ENCODE data around the gene TMEM86B.

TMEM86B gene

GRCh38 chr19:55228403-55229031 is at the start of gene TMEM86B:
Gene TMEM86B (minus strand): TSS chr19:55228763. CDS start chr19:55228741, 22 bp downstream.
- DNase-seq: no peak

- no peak for DNase-seq
Observed at GRCh38 chr19:55277494-55277893, 48.9 kb upstream of the TMEM86B start.

- DNase-seq: no peak
Observed at GRCh38 chr19:55276720-55277430, 48.3 kb upstream of the TMEM86B start.

- DNase-seq: no peak
Observed at GRCh38 chr19:55275851-55276719, 47.5 kb upstream of the TMEM86B start.

GRCh38 chr19:55273978-55274707 is 45.6 kb upstream of the TMEM86B start:
- DNase-seq: no peak

GRCh38 chr19:55272142-55272541 is 43.6 kb upstream of the TMEM86B start:
- DNase-seq: no peak

GRCh38 chr19:55270172-55270942 is 41.8 kb upstream of the TMEM86B start:
- DNase-seq: no peak

GRCh38 chr19:55269299-55269698 is 40.7 kb upstream of the TMEM86B start:
- no peak for DNase-seq

GRCh38 chr19:55266840-55267239 is 38.3 kb upstream of the TMEM86B start:
- no peak for DNase-seq

GRCh38 chr19:55266404-55266803 is 37.8 kb upstream of the TMEM86B start:
- no peak for DNase-seq

GRCh38 chr19:55265723-55266386 is 37.3 kb upstream of the TMEM86B start:
- DNase-seq: no peak

- DNase-seq: no peak
Observed at GRCh38 chr19:55265173-55265572, 36.6 kb upstream of the TMEM86B start.

GRCh38 chr19:55264531-55264930 is 36.0 kb upstream of the TMEM86B start:
- no peak for DNase-seq

- DNase-seq: no peak
Observed at GRCh38 chr19:55262359-55262758, 33.8 kb upstream of the TMEM86B start.

GRCh38 chr19:55261671-55262126 is 33.1 kb upstream of the TMEM86B start:
- no peak for DNase-seq

GRCh38 chr19:55259540-55260210 is 31.1 kb upstream of the TMEM86B start:
- no peak for DNase-seq

GRCh38 chr19:55258828-55259539 is 30.4 kb upstream of the TMEM86B start, which contains the start of gene PPP6R1:
Gene PPP6R1 (minus strand): TSS chr19:55259017. CDS start chr19:55247103, 11,914 bp downstream.
- DNase-seq: peak; percentile 99

- no peak for DNase-seq
Observed at GRCh38 chr19:55258476-55258827, 29.9 kb upstream of the TMEM86B start.

GRCh38 chr19:55257461-55258420 is 29.2 kb upstream of the TMEM86B start:
- peak; percentile 75 for DNase-seq

Measured in activated CD8-positive, alpha-beta memory T cell treated with anti-CD3 and anti-CD28 coated beads for 24 hours (primary cell).